IMR-90 (cell line): ENCODE results near the gene KMT2B. TPM values are rescaled to one million over a fixed set of nuclear protein-coding genes. Genes with fewer than 3 reads are reported as not detected.

Experiments used
- ATAC-seq: fragments of 200-7000 bp; cut with Tn5 transposase; 2 replicates; pipeline ENCODE4 v1.9.1; 2020; ENCODE audit warnings: low read depth, mild to moderate bottlenecking, moderate library complexity
- BruUV-seq: library from RNA; stranded (reverse); fragments of 400-500 nt; replicated peaks from 2 replicates; lab custom pipeline; 2021; lab: Mats Ljungman, UMichigan
- CTCF ChIA-PET: fragments of 300-600 bp; formaldehyde crosslinking; extraction: SDS; loops from one replicate; lab custom pipeline; 2021; ENCODE audit warnings: antibody characterized with exemption; lab: Yijun Ruan, JAX
- POLR2A ChIA-PET: fragments of 300-600 bp; sonication (Branson Sonifier 250); formaldehyde crosslinking; loops from one replicate; lab custom pipeline; 2022; ENCODE audit warnings: antibody characterized with exemption; ENCODE audit not compliant: unreplicated experiment; lab: Charles Lee
- DNase-seq: peaks from one replicate; pipeline ENCODE4 v3.0.0; 2013
- H2AFZ ChIP-seq: replicated peaks from 2 replicates; pipeline ENCODE3; 2013; ENCODE audit warnings: low read length, mild to moderate bottlenecking; ENCODE audit not compliant: poor library complexity
- H2AK5ac ChIP-seq: 2 replicates; pipeline ENCODE4 v1.6.1; 2013; ENCODE audit warnings: low read depth, low read length, inconsistent platforms
- H2AK9ac ChIP-seq: replicated peaks from 2 replicates; pipeline ENCODE3; 2013; ENCODE audit warnings: mild to moderate bottlenecking, low read depth, low read length, moderate library complexity; ENCODE audit not compliant: poor library complexity
- H2BK120ac ChIP-seq: 2 replicates; pipeline ENCODE4 v1.6.1; 2013; ENCODE audit warnings: low read depth, low read length, inconsistent platforms
- H2BK15ac ChIP-seq: 3 replicates; pipeline ENCODE4 v1.6.1; 2013; ENCODE audit warnings: low read depth, low read length, inconsistent platforms
- H2BK20ac ChIP-seq: 2 replicates; pipeline ENCODE4 v1.6.1; 2013; ENCODE audit warnings: low read depth, mild to moderate bottlenecking, inconsistent platforms, low read length, moderate library complexity
- H2BK5ac ChIP-seq: 2 replicates; pipeline ENCODE4 v1.6.1; 2013; ENCODE audit warnings: mild to moderate bottlenecking, low read depth, low read length, inconsistent platforms; ENCODE audit not compliant: poor library complexity, severe bottlenecking
- H3K14ac ChIP-seq: replicated peaks from 2 replicates; pipeline ENCODE4 v1.6.1; 2013; ENCODE audit warnings: low read depth, low read length, inconsistent platforms
- H3K18ac ChIP-seq: 2 replicates; pipeline ENCODE4 v1.6.1; 2013; ENCODE audit warnings: low read depth, low read length, control low read depth
- H3K23ac ChIP-seq: 2 replicates; pipeline ENCODE4 v1.6.1; 2013; ENCODE audit warnings: low read depth, low read length, inconsistent platforms
- H3K27ac ChIP-seq: 2 replicates; pipeline ENCODE4 v1.5.1; 2013; ENCODE audit warnings: mild to moderate bottlenecking, control low read depth, low read length; ENCODE audit not compliant: insufficient read depth
- H3K27me3 ChIP-seq: 2 replicates; pipeline ENCODE4 v1.6.1; 2013; ENCODE audit warnings: low read length; ENCODE audit not compliant: control insufficient read depth, insufficient read depth
- H3K36me3 ChIP-seq: 2 replicates; pipeline ENCODE4 v1.6.1; 2013; ENCODE audit warnings: low read length, mixed read lengths; ENCODE audit not compliant: control insufficient read depth, insufficient read depth
- H3K4ac ChIP-seq: 2 replicates; pipeline ENCODE4 v1.6.1; 2013; ENCODE audit warnings: low read depth, low read length, inconsistent platforms
- H3K4me1 ChIP-seq: 2 replicates; pipeline ENCODE4 v1.6.1; 2013; ENCODE audit warnings: low read length, mixed read lengths; ENCODE audit not compliant: control insufficient read depth, insufficient read depth
- H3K4me2 ChIP-seq: 2 replicates; pipeline ENCODE4 v1.6.1; 2013; ENCODE audit warnings: low read depth, mild to moderate bottlenecking, control low read depth, low read length, moderate library complexity
- H3K4me3 ChIP-seq: 2 replicates; pipeline ENCODE4 v1.5.1; 2013; ENCODE audit warnings: low read depth, mild to moderate bottlenecking, control low read depth, low read length, moderate library complexity; ENCODE audit not compliant: insufficient read depth
- H3K56ac ChIP-seq: 2 replicates; pipeline ENCODE4 v1.6.1; 2013; ENCODE audit warnings: low read length, inconsistent platforms; ENCODE audit not compliant: insufficient read depth; ENCODE audit errors: extremely low read depth
- H3K79me1 ChIP-seq, 2 experiments: 2 replicates each; pipeline ENCODE4 v1.6.1; 2013; ENCODE audit warnings: low read length in 2 of 2, inconsistent platforms in 1 of 2, low read depth in 1 of 2
- H3K9ac ChIP-seq: 2 replicates; pipeline ENCODE4 v1.6.1; 2013; ENCODE audit warnings: low read depth, low read length, control low read depth
- H3K9me1 ChIP-seq: 2 replicates; pipeline ENCODE4 v1.6.1; 2013; ENCODE audit warnings: low read length, inconsistent platforms; ENCODE audit not compliant: insufficient read depth
- H3K9me3 ChIP-seq: 2 replicates; pipeline ENCODE4 v1.6.1; 2013; ENCODE audit warnings: low read length; ENCODE audit not compliant: control insufficient read depth, insufficient read depth
- H4K20me1 ChIP-seq: 2 replicates; pipeline ENCODE4 v1.6.1; 2013; ENCODE audit warnings: low read length, inconsistent platforms; ENCODE audit not compliant: insufficient read depth
- H4K5ac ChIP-seq: 2 replicates; pipeline ENCODE4 v1.6.1; 2013; ENCODE audit warnings: mild to moderate bottlenecking, low read depth, low read length, control low read depth
- H4K8ac ChIP-seq, 2 experiments: 2 replicates each; pipeline ENCODE4 v1.6.1; 2013; ENCODE audit warnings: low read depth in 2 of 2, low read length in 2 of 2, control low read depth in 1 of 2, inconsistent platforms in 1 of 2
- H4K91ac ChIP-seq: 2 replicates; pipeline ENCODE4 v1.6.1; 2013; ENCODE audit warnings: low read depth, low read length, inconsistent platforms; ENCODE audit not compliant: insufficient read depth
- BHLHE40 ChIP-seq: fragments of 150-350 bp; IDR thresholded peaks from 2 replicates; pipeline ENCODE4 v1.6.1; 2016; ENCODE audit warnings: mild to moderate bottlenecking, low read depth, low read length
- CEBPB ChIP-seq: IDR thresholded peaks from 2 replicates; pipeline ENCODE4 v1.6.1; 2012; ENCODE audit warnings: low read depth, low read length, improper control_type of control experiment
- CTCF ChIP-seq: conservative IDR thresholded peaks from 2 replicates; pipeline ENCODE4 v1.5.1; 2012; ENCODE audit warnings: mild to moderate bottlenecking, low read depth, low read length, improper control_type of control experiment
- ELK1 ChIP-seq: fragments of 150-350 bp; IDR thresholded peaks from 2 replicates; pipeline ENCODE4 v1.6.1; 2016; ENCODE audit warnings: low read depth, mild to moderate bottlenecking, low read length, moderate library complexity, borderline replicate concordance
- MXI1 ChIP-seq: IDR thresholded peaks from 2 replicates; pipeline ENCODE4 v1.6.1; 2012; ENCODE audit warnings: low read depth, mild to moderate bottlenecking, low read length, moderate library complexity, borderline replicate concordance
- POLR2A ChIP-seq: IDR thresholded peaks from 2 replicates; pipeline ENCODE4 v1.6.1; 2012; ENCODE audit warnings: mild to moderate bottlenecking, low read depth, low read length
- RAD21 ChIP-seq: IDR thresholded peaks from 2 replicates; pipeline ENCODE4 v1.6.1; 2012; ENCODE audit warnings: low read length, improper control_type of control experiment
- RCOR1 ChIP-seq: IDR thresholded peaks from 2 replicates; pipeline ENCODE4 v1.6.1; 2012; ENCODE audit warnings: mild to moderate bottlenecking, low read length, improper control_type of control experiment; ENCODE audit not compliant: insufficient replicate concordance
- USF2 ChIP-seq: fragments of 150-350 bp; IDR thresholded peaks from 2 replicates; pipeline ENCODE4 v1.6.1; 2017; ENCODE audit warnings: mild to moderate bottlenecking, antibody characterized with exemption, low read length, low read depth
- WGBS, 2 experiments: methylation state at CpG; one replicate each; pipeline versions ENCODE4 v1.1.5 to v1.1.7; 2013; ENCODE audit warnings: missing lambda C conversion rate in 2 of 2; ENCODE audit not compliant: insufficient read length in 1 of 2; ENCODE audit errors: extremely low coverage in 2 of 2; 5-methylcytosine and 5-hydroxymethylcytosine counted together
- dilution Hi-C: fragments of 300-500 bp; cut with HindIII; formaldehyde crosslinking; loops from one replicate; pipeline ENCODE4 v1.14.3; 2018; ENCODE audit warnings: low sequenced_read_pairs; ENCODE audit not compliant: unreplicated experiment
- in situ Hi-C: fragments of 300-500 bp; cut with MboI; formaldehyde crosslinking; loops from 3 replicates; pipeline ENCODE4 v1.14.3; 2019; ENCODE audit warnings: low sequenced_read_pairs, inconsistent platforms, mixed read lengths
- intact Hi-C: fragments of 100-400 bp; cut with micrococcal nuclease; formaldehyde crosslinking; loops from 2 replicates; pipeline ENCODE4 v1.10.0; 2022
- polyA plus RNA-seq, 3 experiments: library from polyadenylated mRNA; depleted of rRNA; stranded (reverse); fragments of >200 nt; gene quantifications; 2 replicates each; pipeline ENCODE4 v1.2.3, GENCODE V29; 2012; ENCODE audit warnings: low replicate concordance in 1 of 3
- total RNA-seq: library from RNA; depleted of rRNA; stranded (reverse); fragments of >200 nt; gene quantifications from 2 replicates; pipeline ENCODE4 v1.2.3, GENCODE V29; 2012

The KMT2B gene
- total and polyA plus RNA-seq, 2 of the 4 experiments (the other 2 are of a cell fraction): 3.0 to 30.7 TPM

DNA sequence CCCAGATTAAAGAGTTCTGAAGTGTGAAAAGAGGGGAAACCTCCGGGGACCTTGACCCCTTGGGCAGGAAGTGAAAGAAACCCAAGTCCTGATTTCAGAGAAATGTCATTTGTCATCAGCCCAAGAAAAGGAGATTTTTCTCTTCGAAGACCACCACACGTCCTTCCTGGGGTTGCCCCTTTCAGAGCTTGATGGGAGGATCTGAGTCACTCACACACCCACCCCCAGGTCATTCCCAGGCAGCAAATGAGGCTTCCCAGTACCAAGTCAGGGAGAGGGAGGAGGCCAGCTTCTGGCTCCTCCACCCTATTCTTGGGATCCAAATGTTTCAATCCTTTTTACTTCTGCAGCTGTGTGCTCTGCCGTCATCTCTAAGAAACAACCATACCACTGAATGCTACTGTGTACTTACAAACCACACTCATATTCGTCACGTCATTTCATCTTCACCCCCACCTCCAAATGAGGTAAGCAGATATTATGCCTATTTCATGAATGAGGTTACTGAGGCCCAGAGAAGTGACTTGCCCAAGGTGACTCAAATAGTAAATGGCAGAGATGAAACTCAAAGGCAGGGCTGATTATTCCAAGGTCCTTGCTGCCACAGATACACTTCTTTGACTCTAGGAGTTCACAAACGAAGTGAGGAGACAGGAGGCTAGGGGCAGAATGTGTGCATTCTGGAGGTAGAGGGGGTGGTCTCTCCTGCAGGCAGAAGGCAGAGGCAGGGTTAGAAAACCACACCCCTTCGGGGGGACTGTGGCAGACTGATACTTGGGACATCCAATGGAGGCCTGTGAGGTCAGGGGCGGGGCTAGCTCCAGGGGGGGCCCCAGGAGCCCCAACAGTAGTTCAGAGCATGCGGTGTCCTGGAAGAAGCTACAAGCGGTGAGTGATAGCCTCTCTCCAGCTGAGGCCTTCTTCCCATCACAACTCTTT is 5.0 kb upstream of the KMT2B start (continued):
- no peak for TF ChIP-seq USF2

- POLR2A ChIA-PET: no interaction called here
- H2AK9ac ChIP-seq: no peak overlapping the region
- no peak overlapping the region for H2BK5ac ChIP-seq
- peaks cover 0 to 13% of the 10 kb centered on the region in 2 experiments; a peak in 2 of 4 replicates for H3K79me1 ChIP-seq
- H4K91ac ChIP-seq: no peak overlapping the region
- no peak overlapping the region for H3K4me2 ChIP-seq
- H3K36me3 ChIP-seq: no peaks in the 10 kb centered on the region
- no peak overlapping the region for H3K27ac ChIP-seq
- intact Hi-C loops: no loop called here
- H3K9me1 ChIP-seq: no peaks in the 10 kb centered on the region
- no peak overlapping the region for H2BK15ac ChIP-seq
- H3K27me3 ChIP-seq: no peaks in the 10 kb centered on the region
- TF ChIP-seq USF2 (no peak), MXI1 (no peak), RAD21 (no peak), BHLHE40 (no peak), POLR2A (no peak), ELK1 (no peak), CTCF (no peak), RCOR1 (no peak), CEBPB (no peak)
- no peak overlapping the region for H3K18ac ChIP-seq
- no peak overlapping the region for H3K56ac ChIP-seq
- no CpG with 5 or more reads among the region's 2 CpGs for WGBS, 2 experiments
- peaks cover 2% of the 10 kb centered on the region; the same call in 1 of the 2 replicates for H4K20me1 ChIP-seq
- no peak for DNase-seq
- no peak overlapping the region for H3K4ac ChIP-seq
- H3K4me1 ChIP-seq: peaks cover 8% of the 10 kb centered on the region
- in situ Hi-C loops: no loop called here
- no peak overlapping the region for H4K5ac ChIP-seq
- CTCF ChIA-PET: no interaction called here
- H2BK20ac ChIP-seq: no peak overlapping the region
- no peak overlapping the region for H2AFZ ChIP-seq
- no peak overlapping the region for H3K23ac ChIP-seq
- BruUV-seq: no TSS peak
- H2BK120ac ChIP-seq: no peak overlapping the region
- dilution Hi-C loops: no loop called here
- no peak overlapping the region for H3K9ac ChIP-seq
- no peak overlapping the region for H2AK5ac ChIP-seq
- H3K4me3 ChIP-seq: no peak overlapping the region
- H3K9me3 ChIP-seq: no peaks in the 10 kb centered on the region
- no peak for ATAC-seq
- H4K8ac ChIP-seq: no peak overlapping the region
- H3K14ac ChIP-seq: no peak overlapping the region
Measured at GRCh38 chr19:35713506-35713850, 4.3 kb upstream of the KMT2B start.
